DMS153 (cell line): Measurements from ENCODE around the gene RNF130.
"Not testable (repeated sequence)": the region's sequence is repeated elsewhere in the genome, so short reads cannot be mapped to it uniquely, and the experiment has no call there.

Experiments used
- DNase-seq: peaks from one replicate; lab custom pipeline; 2025; lab: John Stamatoyannopoulos, UW

Gene RNF130

GRCh38 chr5:180018347-180019060 lies 53.1 kb downstream of the RNF130 start:
- no peak for DNase-seq

- not testable (repeated sequence) for DNase-seq
Measured at GRCh38 chr5:180015523-180015922, 56.0 kb downstream of the RNF130 start.

DNA sequence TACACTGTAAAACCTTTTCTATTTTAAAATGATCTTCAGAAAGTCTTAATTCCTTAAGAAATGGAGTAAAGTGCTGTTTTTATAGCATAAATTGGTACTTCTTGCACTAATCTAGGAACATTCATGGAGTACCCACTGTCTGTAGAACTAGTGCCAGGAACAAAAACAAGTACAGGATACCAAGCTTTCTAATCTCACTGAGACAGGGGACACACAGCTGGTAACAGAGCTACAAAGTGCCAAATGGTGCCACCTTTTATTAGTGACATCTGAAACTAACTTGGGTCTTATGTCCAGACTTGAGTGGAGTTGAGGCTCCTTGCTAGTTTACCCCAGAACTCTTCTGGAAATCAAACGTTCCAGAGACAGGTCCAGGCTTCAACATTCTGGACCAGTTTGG lies 57.9 kb downstream of the RNF130 start:
- no peak for DNase-seq

- DNase-seq, result no peak
Measured at GRCh38 chr5:180012316-180012715, 59.2 kb downstream of the RNF130 start.

- no peak for DNase-seq
Measured at GRCh38 chr5:180010636-180011035, 60.9 kb downstream of the RNF130 start.

- no peak for DNase-seq
Measured at GRCh38 chr5:180009581-180009980, 62.0 kb downstream of the RNF130 start.

DNA sequence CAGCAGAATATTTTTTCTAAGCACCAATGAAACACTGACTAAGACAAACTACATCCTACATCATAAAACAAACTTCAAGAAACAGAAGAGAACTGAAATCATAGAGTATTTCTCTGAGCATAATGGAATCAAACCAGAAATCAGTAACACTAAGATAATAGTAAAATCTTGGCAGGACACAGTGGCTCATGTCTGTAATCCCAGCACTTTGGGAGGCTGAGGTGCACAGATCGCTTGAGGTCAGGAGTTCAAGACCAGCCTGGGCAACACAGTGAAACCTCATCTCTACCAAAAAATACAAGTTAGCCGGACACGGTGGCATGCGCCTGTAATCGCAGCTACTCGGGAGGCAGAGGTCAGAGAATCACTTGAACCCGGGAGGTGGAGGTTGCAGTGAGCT lies 63.1 kb downstream of the RNF130 start:
- no peak for DNase-seq

DNA sequence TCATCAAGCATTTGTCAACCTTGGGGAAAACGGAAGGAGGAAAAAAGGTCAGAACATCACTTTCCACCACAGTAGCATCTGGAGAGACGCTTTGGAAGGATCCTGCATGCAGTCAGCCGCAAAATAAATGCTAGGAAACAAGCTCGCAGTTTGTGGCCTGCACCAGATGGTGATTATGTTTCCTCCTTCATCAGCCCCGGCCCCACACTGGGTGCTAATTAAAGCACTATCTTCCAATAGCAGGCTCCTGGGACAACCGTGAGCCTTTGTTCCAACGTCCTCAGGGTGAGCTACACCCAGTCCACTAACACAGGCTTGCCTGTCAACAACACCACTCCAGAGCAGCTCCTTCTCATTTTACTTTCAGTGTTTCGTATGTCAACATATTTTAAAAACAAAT lies 64.0 kb downstream of the RNF130 start:
- DNase-seq, result peak; percentile 5

DNA sequence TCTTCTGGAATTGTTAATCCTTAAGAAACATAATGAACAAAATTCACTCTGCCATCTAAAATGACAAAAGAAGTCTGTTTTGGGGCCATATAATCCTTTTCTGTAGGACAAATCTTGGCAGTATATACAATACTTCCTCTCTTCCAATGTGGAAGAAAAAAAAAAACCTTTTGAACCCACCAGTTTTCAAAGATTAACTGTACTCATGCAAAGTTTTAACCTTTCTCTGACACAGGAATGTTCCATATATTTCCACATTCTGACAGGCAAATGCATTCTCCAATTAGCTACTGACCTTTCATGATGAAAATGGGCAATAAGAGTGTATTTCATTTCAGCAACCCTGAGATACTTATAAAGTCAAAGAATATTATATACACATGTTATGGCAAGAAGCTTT lies 65.4 kb downstream of the RNF130 start:
- no peak for DNase-seq

GRCh38 chr5:180003127-180003526 lies 68.4 kb downstream of the RNF130 start:
- no peak for DNase-seq

- no peak for DNase-seq
Measured at GRCh38 chr5:180001742-180002141, 69.8 kb downstream of the RNF130 start.

- DNase-seq, result no peak
Measured at GRCh38 chr5:180001136-180001535, 70.4 kb downstream of the RNF130 start.

- no peak for DNase-seq
Measured at GRCh38 chr5:179998485-179998884, 73.1 kb downstream of the RNF130 start.

DNA sequence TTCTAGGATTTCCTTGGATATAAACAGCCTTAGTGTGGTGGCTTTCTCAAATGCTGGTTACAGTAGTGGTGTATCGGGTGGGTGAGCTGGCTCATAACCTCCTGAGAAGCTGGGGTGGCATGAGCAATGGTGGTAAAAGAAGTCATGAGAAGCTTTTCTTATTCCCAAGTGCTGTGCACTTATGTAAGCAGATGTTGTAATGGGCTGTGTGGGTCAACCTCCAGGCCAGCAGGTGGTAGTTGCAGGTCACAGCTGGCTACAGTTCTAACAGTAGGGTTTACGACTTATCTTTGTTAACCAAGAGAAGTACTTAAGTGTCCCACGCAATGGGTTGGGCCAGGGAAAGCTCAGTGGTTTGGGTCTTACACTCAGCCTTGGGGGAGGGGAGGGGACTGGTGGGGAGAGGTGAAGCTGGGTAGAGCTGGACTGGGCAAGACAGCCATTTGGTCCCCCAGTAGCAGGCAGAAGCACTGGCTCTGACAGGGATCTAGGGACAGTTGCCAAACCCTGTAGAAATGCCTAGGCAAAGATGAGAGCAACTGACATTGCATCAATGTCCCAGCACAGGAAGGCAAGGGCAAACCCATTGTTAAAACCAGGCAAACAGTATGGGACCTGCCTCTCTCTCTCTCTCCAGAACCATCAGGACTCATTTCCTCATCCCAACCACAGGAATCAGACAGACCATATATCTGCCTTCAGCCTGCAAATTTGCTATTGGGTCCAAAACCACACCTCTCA lies 76.8 kb downstream of the RNF130 start:
- DNase-seq, result no peak

- not testable (repeated sequence) for DNase-seq
Measured at GRCh38 chr5:179992855-179993254, 78.7 kb downstream of the RNF130 start.

DNA sequence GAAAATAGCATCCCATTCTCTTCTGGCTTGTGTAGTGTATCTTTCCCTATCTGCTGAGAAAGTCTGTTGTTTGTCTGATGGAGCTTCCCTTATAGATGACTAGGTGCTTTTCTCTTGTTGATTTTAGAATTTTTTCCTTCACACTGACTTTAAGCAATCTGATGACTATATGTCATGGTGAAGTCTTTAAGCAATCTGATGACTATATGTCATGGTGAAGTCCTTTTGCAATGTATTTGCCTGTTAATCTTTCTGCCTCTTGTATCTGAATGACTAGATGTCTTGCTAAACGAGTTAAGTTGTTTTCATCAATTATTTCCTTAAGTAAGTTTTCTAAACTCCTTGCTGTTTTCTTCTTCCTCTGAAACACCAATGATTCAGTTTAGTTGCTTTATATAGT lies 80.5 kb downstream of the RNF130 start:
- no peak for DNase-seq

- not testable (repeated sequence) for DNase-seq
Measured at GRCh38 chr5:179990525-179990924, 81.0 kb downstream of the RNF130 start.

DNA sequence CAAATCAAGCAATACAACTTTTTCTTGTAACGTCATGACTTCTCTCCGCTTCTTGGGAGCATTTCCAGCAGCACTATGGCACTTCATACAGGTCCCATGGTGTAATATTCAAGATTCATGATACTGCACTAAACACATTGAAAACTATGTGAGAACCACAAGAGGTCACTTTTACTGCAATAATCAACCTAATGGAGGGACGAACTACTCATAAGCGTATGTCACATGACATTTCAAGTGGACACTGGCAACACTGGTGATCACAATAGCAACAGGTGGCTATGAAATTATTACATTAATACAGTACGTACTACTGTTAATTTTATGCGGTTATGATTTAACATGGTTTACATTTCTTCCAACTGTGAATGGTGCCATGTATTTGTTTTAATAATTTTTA lies 85.2 kb downstream of the RNF130 start:
- no peak for DNase-seq

DNA sequence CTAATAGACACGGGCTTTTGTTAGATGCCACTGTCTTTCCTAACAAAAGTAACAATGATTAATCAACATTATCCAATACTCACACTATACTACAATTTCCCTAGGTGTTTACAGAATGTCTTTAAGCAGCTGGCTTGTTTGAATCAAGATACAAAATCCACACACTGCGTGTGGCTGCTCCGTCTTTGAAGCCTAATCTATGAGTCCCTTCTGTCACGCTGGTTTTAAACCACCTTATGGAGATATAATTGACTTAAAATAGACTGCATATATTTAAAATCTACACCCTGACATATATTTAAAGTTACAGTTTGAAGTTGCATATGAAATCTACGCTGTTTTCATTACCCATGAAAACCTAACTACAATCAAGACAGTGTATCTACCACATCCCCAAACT lies 89.9 kb downstream of the RNF130 start:
- no peak for DNase-seq

DNA sequence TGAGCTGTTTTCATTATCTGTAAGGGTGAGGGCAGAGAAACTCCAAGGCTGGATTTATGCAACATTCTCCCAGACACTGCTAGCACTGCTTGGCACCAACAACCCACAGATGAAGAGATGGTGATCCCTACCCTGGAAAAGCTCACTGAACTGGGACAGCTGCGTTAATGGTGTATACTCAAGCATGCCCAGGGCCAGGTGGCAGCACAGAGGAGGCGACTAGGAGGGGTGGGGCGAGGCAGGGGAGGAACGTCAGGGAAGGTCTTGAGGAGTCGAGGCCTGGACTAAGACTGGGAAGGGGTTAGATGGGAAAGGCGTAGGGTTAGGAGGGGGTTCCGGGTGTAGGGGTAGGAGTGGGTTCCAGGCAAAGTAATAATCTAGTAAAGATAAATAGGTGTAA lies 90.8 kb downstream of the RNF130 start:
- no peak for DNase-seq

DNA sequence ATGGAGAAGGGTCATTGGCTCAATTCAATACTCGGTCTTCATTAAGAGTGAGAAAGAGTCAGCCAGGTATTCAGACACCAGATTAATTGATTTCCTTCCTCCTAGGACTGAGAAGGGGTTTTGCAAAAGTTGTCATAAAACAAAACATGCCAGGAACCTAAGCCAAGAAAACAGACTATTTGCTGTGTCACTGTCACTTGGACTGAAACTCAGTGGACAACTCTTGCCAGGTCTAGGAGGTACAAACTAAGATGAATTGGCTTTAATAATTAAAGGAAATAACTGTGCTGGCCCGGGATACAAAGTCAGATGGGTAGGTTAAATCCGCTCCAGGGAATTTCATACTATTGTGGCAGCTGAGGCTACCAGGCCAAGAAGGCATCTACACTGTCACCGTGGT lies 92.8 kb downstream of the RNF130 start:
- DNase-seq, result no peak

DNA sequence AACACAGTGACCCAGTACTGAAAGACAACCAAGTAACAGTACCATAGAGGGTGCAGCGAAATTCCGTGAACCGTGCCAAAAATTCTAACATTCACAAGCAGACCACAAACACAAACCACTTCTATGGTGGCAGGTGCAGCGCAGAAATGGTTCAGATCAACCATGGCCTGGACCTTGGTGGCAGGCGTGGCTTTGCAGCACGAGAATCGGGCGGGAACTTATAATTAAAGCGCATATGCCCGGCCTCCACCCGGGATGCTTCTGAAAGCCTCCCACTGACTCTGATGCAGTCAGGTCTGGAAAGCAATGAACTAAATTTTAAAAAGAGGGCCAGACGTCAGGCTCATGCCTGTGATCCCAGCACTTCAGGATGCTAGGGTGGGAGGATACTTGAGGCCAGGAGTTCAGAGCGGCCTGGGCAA lies 95.8 kb downstream of the RNF130 start:
- DNase-seq, result no peak

DNA sequence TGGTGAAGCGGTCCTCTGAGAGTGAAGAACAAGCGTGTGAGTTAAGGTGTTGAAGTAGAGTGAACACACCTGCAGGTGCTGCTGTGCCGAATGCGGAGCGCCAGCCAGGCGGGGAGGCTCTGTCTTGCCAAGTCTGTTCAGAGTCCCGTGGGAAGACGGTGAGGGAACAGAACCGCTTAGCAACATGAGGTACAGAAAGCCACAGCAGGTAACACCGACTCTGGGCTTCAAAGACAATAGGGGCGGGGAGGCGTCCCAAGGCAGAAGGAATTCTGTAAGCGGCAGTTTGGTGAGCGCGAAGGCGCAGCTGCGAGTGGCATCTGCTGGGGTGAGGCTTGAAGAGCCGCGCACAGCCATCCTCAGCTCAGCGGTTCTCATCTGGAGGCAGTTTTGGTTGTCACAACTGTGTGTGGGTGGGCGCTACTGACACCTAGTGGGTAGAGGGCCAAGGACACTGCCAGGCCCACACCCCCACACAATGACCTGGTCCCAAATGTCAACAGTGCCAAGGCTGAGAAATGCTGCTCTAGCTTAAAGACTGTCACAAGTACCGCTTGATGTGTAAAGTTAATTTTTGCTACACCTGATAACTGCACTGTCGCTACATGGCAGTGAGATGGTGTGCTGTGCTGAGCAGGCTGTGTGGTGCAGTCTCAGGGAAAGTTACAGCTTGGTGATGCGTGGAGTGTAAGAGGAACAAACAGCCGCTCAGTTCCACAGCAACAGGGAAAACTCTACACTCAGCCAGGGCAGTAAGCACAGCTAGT lies 96.4 kb downstream of the RNF130 start:
- peak; percentile 8 for DNase-seq
